Muscle of leg (tissue), 11 donors: ENCODE results near the gene RPH3AL. TPM values are rescaled to one million over a fixed set of nuclear protein-coding genes. Genes with fewer than 3 reads are reported as not detected.

Experiments used
- DNase-seq: peaks from one replicate; pipeline ENCODE4 v3.0.0; 2013
- H3K27ac ChIP-seq: one replicate; pipeline ENCODE4 v1.5.1; 2013; ENCODE audit warnings: mild to moderate bottlenecking, low read length, control low read depth
- H3K27me3 ChIP-seq: one replicate; pipeline ENCODE4 v1.6.1; 2013; ENCODE audit warnings: low read length; ENCODE audit not compliant: control insufficient read depth, insufficient read depth
- H3K36me3 ChIP-seq: one replicate; pipeline ENCODE4 v1.6.1; 2013; ENCODE audit warnings: low read length; ENCODE audit not compliant: control insufficient read depth, insufficient read depth
- H3K4me1 ChIP-seq: one replicate; pipeline ENCODE4 v1.6.1; 2013; ENCODE audit warnings: low read length; ENCODE audit not compliant: control insufficient read depth, insufficient read depth
- H3K4me3 ChIP-seq: one replicate; pipeline ENCODE4 v1.5.1; 2013; ENCODE audit warnings: low read length, control low read depth
- H3K9me3 ChIP-seq: replicated peaks from 2 replicates; pipeline ENCODE4 v1.6.1; 2013; ENCODE audit warnings: low read depth, low read length; ENCODE audit not compliant: control insufficient read depth
- WGBS: methylation state at CpG from one replicate; pipeline ENCODE4 v1.1.5; 2013; ENCODE audit warnings: missing lambda C conversion rate; ENCODE audit not compliant: insufficient coverage; 5-methylcytosine and 5-hydroxymethylcytosine counted together
- polyA plus RNA-seq, 8 donors: library from polyadenylated mRNA; unstranded; fragments of 120-200 nt; gene quantifications; one replicate each; pipeline versions ENCODE4 v1.2.1 to v1.2.3, GENCODE V29; 2013; ENCODE audit warnings: inconsistent platforms in 1 of 8, low replicate concordance in 1 of 8; ENCODE audit not compliant: insufficient read length in 8 of 8, insufficient read depth in 1 of 8
- total RNA-seq: library from RNA; stranded (reverse); fragments of 120-200 nt; gene quantifications from one replicate; pipeline ENCODE4 v1.2.4, GENCODE V29; 2013

Gene RPH3AL
- total and polyA plus RNA-seq, 9 donors = 3.0 to 6.1 (median 4.8) TPM

DNA sequence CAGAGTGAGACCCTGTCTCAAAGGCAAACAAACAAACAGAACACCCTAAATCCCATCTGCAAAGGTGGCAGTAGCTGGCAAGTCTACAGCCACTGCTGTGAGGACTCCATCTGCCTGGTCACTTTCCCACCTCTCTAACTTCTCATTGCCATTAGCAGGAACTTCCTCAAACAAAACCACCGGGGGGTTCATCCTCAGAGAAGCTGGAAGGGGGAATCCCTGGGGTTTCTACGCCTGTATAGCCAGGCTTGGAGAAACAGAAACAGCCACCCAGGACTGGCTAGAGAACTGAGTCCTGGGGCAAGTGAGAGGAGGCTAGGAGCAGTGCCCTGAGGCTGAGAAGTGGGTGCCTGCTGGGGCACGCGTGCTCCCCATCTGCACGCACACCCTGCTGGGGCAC is 7.3 kb downstream of the RPH3AL start:
- Histone ChIP-seq H3K9me3 (no peaks in the 10 kb centered on the region), H3K27me3 (no peaks in the 10 kb centered on the region), H3K27ac (no peak overlapping the region), H3K4me1 (peaks cover 14% of the 10 kb centered on the region), H3K4me3 (no peak overlapping the region), H3K36me3 (no peaks in the 10 kb centered on the region)
- no peak for DNase-seq
- WGBS = no CpG with 5 or more reads among the region's 5 CpGs

DNA sequence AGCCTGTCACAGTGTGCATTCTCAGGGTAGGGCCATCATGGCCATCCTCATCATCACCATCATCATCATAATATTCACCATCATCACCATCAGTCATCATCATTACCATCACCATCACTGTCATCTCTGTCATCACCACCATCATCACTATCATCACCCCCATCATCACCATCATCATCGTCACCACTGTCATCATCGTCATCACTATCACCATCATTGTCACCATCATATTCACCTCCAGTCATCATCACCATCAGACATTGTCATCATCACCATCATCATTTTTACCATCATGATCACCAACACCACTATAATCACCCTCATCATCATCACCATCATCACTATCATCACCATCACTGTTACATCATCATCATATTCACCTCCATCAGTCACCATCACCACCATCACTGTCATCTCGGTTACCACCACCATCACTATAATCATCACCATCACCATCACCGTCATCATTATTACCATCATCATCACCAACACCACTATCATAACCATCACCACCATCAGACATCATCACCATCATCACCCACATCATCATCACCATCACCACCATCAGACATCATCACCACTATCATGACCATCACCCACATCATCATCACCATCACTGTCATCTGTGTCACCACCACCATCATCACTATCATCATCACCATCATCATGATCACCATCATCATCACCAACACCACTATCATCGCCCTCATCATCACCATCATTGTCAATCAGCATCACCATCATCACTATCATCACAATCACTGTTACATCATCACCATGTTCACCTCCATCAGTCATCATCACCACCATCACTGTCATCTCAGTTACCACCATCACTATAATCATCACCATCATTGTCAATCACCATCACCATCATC is 8.5 kb downstream of the RPH3AL start:
- Histone ChIP-seq H3K9me3 (no peaks in the 10 kb centered on the region), H3K36me3 (no peaks in the 10 kb centered on the region), H3K4me3 (no peak overlapping the region), H3K4me1 (peaks cover 15% of the 10 kb centered on the region), H3K27me3 (no peaks in the 10 kb centered on the region), H3K27ac (no peak overlapping the region)
- DNase-seq = no peak
- WGBS = 93% methylated on average over 5 of the region's 5 CpGs

DNA sequence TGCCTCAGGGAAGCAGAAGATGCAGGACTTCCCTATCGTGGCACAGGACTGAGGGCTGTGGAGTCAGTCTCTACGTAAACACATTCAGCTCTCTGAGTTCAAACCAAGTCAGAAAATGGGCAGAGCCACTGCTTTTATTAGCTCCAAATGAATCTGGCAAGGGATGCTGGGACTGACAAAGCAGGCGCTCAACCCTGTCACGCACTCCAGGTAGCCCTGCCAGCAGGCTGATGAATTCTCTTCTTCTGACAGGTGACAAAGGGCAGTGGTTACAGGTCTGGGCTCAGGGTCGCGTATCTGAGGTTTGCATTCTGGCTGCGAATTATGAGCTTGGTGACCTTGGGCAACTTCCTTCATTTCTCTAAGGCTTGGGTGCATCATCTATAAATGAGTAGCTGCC is 9.4 kb downstream of the RPH3AL start:
- Histone ChIP-seq H3K4me3 (no peak overlapping the region), H3K27ac (no peak overlapping the region), H3K9me3 (no peaks in the 10 kb centered on the region), H3K36me3 (peaks cover 3% of the 10 kb centered on the region), H3K4me1 (peaks cover 16% of the 10 kb centered on the region), H3K27me3 (no peaks in the 10 kb centered on the region)
- DNase-seq = no peak
- WGBS = 75% methylated on average over 4 of the region's 7 CpGs

GRCh38 chr17:340074-340473 is 12.5 kb downstream of the RPH3AL start:
- 73% methylated on average over 4 of the region's 4 CpGs for WGBS
- Histone ChIP-seq H3K36me3 (peaks cover 3% of the 10 kb centered on the region), H3K4me3 (no peak overlapping the region), H3K27me3 (peaks cover 2% of the 10 kb centered on the region), H3K27ac (no peak overlapping the region), H3K4me1 (peaks cover 34% of the 10 kb centered on the region), H3K9me3 (no peaks in the 10 kb centered on the region)
- DNase-seq = no peak

DNA sequence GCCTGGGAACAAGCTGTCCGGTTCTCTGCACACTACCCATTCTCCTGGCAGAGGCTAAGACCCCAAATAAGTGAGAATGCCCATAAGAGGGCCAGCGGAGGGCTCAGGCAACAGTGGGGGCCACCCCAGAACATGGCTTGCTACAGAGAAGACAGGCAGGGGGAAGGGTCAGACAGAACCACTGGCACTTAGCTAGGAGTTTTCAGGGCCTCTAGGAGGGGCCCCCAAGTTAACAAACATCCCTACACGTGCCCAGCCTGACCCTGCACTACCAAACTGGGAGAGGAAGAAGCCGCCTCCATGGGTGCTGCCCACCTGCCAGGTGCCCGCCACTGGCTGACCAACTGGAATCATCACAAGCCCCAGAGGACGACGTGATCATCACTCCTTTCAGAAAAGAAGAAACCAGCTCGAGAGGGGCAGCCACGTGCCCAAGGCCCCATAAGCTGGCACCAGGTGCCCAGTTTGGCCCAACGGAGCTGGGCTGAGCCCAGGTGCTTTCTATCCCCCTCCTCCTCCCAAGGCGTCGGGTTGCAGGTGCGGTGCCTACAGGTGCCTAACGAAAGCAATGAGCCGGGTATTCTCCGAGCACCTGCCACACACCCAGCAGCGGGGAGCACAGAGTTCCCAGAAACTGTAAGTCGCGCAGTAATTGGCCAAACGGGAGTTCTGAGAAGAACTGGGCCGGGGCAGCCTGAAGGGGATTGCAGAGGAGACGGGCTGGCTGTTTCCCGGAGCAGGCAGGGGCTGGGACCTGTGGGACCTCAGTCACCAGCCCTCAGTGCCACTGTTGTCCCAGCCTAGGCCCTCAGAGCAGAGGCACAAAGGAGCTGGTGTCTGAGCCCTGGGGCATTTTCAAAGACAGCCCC is 13.2 kb downstream of the RPH3AL start:
- 80% methylated on average over 19 of the region's 23 CpGs for WGBS
- Histone ChIP-seq H3K4me3 (no peak overlapping the region), H3K4me1 (peaks cover 40% of the 10 kb centered on the region), H3K9me3 (no peaks in the 10 kb centered on the region), H3K36me3 (peaks cover 3% of the 10 kb centered on the region), H3K27me3 (peaks cover 2% of the 10 kb centered on the region), H3K27ac (no peak overlapping the region)
- DNase-seq = no peak

- 85% methylated on average over 14 of the region's 19 CpGs for WGBS
- Histone ChIP-seq H3K27ac (no peak overlapping the region), H3K36me3 (peaks cover 3% of the 10 kb centered on the region), H3K9me3 (no peaks in the 10 kb centered on the region), H3K4me1 (peaks cover 48% of the 10 kb centered on the region), H3K27me3 (peaks cover 2% of the 10 kb centered on the region), H3K4me3 (no peak overlapping the region)
- DNase-seq = peak; percentile 52
Observed at GRCh38 chr17:338442-339192, 14.0 kb downstream of the RPH3AL start.

- WGBS = 94% methylated on average over 5 of the region's 7 CpGs
- peaks cover 54% of the 10 kb centered on the region for H3K4me1 ChIP-seq
- H3K9me3 ChIP-seq = no peaks in the 10 kb centered on the region
- no peak for DNase-seq
- H3K27ac ChIP-seq = no peak overlapping the region
- peaks cover 3% of the 10 kb centered on the region for H3K36me3 ChIP-seq
- H3K4me3 ChIP-seq = no peak overlapping the region
- peaks cover 2% of the 10 kb centered on the region for H3K27me3 ChIP-seq
Observed at GRCh38 chr17:337866-338265, 14.7 kb downstream of the RPH3AL start.

DNA sequence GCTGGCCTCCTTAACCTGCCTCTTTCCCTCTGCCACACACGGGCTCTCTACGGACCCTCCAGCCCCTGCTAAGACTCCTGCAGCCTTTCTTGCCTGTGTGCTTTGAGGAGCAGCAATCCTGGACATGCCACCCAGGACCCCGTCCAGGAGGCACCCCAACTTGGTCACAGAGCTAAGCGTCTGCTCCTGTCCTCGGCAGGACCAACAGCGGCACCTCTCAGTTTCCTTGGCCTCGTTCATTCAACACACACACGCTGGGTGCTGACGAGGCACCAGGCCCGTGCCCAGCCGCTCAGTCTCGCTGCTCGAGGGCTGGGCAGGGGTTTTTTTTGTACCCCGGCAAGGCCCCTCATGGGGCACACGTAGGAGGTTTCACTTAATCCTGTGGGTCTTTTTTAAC is 15.2 kb downstream of the RPH3AL start:
- peaks cover 58% of the 10 kb centered on the region for H3K4me1 ChIP-seq
- 85% methylated on average over 15 of the region's 15 CpGs for WGBS
- H3K4me3 ChIP-seq = no peak overlapping the region
- peaks cover 3% of the 10 kb centered on the region for H3K36me3 ChIP-seq
- no peak overlapping the region for H3K27ac ChIP-seq
- peaks cover 2% of the 10 kb centered on the region for H3K27me3 ChIP-seq
- DNase-seq = no peak
- no peaks in the 10 kb centered on the region for H3K9me3 ChIP-seq

DNA sequence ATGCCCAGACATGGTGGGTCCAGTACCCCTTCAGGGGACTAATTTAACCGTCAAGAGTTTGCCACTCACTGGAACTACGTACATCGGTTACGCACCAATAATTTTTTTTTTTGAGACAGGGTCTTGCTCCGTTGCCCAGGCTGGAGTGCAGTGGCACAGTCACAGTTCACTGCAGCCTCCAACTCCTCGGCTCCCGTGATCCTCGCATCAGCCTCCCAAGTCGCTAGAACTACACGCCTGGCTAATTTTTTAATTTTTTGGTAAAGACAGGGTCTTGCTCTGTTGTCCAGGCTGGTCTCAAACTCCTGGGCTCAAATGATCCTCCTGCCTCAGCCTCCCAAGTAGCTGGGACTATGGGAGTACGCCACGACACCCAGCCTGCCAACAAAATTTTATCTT is 15.6 kb downstream of the RPH3AL start:
- H3K4me3 ChIP-seq = no peak overlapping the region
- no peak overlapping the region for H3K27ac ChIP-seq
- H3K27me3 ChIP-seq = peaks cover 2% of the 10 kb centered on the region
- DNase-seq = no peak
- H3K4me1 ChIP-seq = peaks cover 63% of the 10 kb centered on the region
- H3K36me3 ChIP-seq = peaks cover 3% of the 10 kb centered on the region
- H3K9me3 ChIP-seq = no peaks in the 10 kb centered on the region
- 95% methylated on average over 11 of the region's 12 CpGs for WGBS
